Activated T-cell treated with anti-CD3 and anti-CD28 coated beads for 1 hour (primary cell): ENCODE data around the gene VMAC.

ENCODE experiments used
- DNase-seq: peaks from one replicate; pipeline ENCODE4 v3.0.0-alpha.2; 2020; ENCODE audit warnings: low read depth

Gene VMAC

GRCh38 chr19:5953030-5953589, 48.4 kb downstream of the VMAC start:
- DNase-seq = no peak

- no peak for DNase-seq
These were observed 49.1 kb downstream of the VMAC start for GRCh38 chr19:5953680-5954213.

- DNase-seq = no peak
These were observed 49.6 kb downstream of the VMAC start for GRCh38 chr19:5954293-5954692.

GRCh38 chr19:5955636-5955935, 50.9 kb downstream of the VMAC start:
- no peak for DNase-seq

GRCh38 chr19:5956323-5956722, 51.7 kb downstream of the VMAC start:
- no peak for DNase-seq

GRCh38 chr19:5956728-5957127, 52.1 kb downstream of the VMAC start:
- no peak for DNase-seq

GRCh38 chr19:5957170-5957569, 52.5 kb downstream of the VMAC start:
- DNase-seq = no peak

- DNase-seq = no peak
These were observed 53.6 kb downstream of the VMAC start for GRCh38 chr19:5958074-5958850.

- DNase-seq = no peak
These were observed 54.1 kb downstream of the VMAC start for GRCh38 chr19:5958851-5959122.

- no peak for DNase-seq
These were observed 54.8 kb downstream of the VMAC start for GRCh38 chr19:5959260-5960004.
